Astrocyte of the spinal cord (primary cell): ENCODE data around the gene CEBPE.

Experiments
- DNase-seq: peaks from one replicate; pipeline ENCODE4 v3.0.0; 2011; ENCODE audit warnings: low read depth, low spot score
- H3K4me3 ChIP-seq: 2 replicates; pipeline ENCODE4 v1.5.1; 2011; ENCODE audit warnings: low read depth, mild to moderate bottlenecking, low read length, moderate library complexity
- in situ Hi-C: cut with HindIII; loops from 2 replicates; pipeline ENCODE4 v1.10.0; 2017; ENCODE audit warnings: low sequenced_read_pairs
- TF ChIP-seq, protein P1 (sequence below): IDR thresholded peaks from 2 replicates; pipeline ENCODE4 v1.5.1; 2012; ENCODE audit warnings: low read depth, mild to moderate bottlenecking, low read length, inconsistent platforms

The CEBPE gene

DNA sequence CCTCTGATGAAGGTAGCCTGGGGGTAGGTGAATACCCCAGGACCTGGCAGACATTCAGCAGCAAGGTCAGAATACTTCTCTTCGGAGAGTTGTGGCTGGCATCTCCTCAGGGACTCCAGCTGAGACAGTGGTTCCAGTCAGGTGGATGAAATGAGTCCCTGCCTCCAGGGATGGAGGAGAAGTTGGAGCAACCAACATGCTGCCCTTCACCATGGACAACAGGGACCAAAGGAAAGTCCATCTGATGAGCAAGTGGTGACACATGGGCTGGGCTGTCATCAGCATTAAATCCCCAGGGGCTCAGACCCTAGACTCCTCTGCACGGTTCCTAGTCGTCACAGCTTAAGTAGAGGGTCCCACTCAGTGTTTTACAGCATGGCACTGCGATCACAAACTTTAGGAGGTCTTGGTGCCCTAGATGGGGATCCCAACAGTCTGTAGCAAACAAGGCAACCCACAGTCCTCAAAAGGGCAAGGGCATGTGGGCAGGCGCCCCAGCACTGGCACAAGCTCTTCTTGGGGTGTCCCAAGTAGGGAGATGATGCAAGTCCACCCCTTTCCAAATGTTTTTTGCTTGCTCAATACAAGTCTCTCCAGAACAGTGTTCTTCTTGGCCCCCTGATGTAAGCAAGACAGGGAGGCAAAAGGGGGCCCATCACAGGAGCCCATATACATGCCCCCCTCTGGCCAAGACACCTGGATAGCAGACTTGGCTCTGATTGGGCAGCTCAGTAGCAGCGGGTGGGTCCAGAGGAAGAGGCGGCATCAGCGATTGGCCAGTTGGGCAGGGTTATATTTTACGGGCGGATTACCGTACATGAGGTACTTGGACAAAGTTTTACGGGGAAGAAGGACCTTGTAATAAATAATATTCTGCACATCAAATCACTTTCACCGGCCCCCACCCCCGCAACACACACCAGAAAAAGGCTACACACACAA lies 50.9 kb downstream of the CEBPE start:
- peak overlapping the region; percentile 8 for H3K4me3 ChIP-seq
- DNase-seq, result no peak

More for the DNA sequence above, 50.9 kb downstream of the CEBPE start:
- TF ChIP-seq, protein P1, sequence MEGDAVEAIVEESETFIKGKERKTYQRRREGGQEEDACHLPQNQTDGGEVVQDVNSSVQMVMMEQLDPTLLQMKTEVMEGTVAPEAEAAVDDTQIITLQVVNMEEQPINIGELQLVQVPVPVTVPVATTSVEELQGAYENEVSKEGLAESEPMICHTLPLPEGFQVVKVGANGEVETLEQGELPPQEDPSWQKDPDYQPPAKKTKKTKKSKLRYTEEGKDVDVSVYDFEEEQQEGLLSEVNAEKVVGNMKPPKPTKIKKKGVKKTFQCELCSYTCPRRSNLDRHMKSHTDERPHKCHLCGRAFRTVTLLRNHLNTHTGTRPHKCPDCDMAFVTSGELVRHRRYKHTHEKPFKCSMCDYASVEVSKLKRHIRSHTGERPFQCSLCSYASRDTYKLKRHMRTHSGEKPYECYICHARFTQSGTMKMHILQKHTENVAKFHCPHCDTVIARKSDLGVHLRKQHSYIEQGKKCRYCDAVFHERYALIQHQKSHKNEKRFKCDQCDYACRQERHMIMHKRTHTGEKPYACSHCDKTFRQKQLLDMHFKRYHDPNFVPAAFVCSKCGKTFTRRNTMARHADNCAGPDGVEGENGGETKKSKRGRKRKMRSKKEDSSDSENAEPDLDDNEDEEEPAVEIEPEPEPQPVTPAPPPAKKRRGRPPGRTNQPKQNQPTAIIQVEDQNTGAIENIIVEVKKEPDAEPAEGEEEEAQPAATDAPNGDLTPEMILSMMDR, result no peak
- in situ Hi-C loops, result no loop called here
